OCI-LY1 (cell line): ENCODE results near the gene DTX1.
"Not testable (repeated sequence)": the region's sequence is repeated elsewhere in the genome, so short reads cannot be mapped to it uniquely, and the experiment has no call there.

ENCODE experiments used
- CTCF ChIP-seq: fragments of 200-600 bp; sonication (generic), shearing (Covaris generic); IDR thresholded peaks from 2 replicates; pipeline ENCODE4 v1.5.1; 2017; ENCODE audit warnings: mild to moderate bottlenecking, antibody characterized with exemption, low read length, moderate library complexity, mixed read lengths
- EZH2 ChIP-seq: fragments of 200-600 bp; sonication (generic), shearing (Covaris generic); IDR thresholded peaks from 2 replicates; pipeline ENCODE4 v1.8.0; 2017; ENCODE audit warnings: borderline replicate concordance, mixed run types, mild to moderate bottlenecking, antibody characterized with exemption, low read length, moderate library complexity, mixed read lengths

GRCh38 chr12:113141716-113142115 lies 85.2 kb downstream of the DTX1 start:
- not testable (repeated sequence) for TF ChIP-seq EZH2, CTCF
